Chondrocyte (in vitro differentiated cells): ENCODE measurements around the gene ATP6AP1. TPM values are rescaled to one million over a fixed set of nuclear protein-coding genes. Genes with fewer than 3 reads are reported as not detected.
"Not testable (repeated sequence)": the region's sequence is repeated elsewhere in the genome, so short reads cannot be mapped to it uniquely, and the experiment has no call there.

ENCODE experiments used
- DNase-seq: peaks from one replicate; pipeline ENCODE4 v3.0.0; 2021; ENCODE audit warnings: mixed read lengths, low spot score
- H3K27ac Mint-ChIP-seq: one replicate; pipeline ENCODE4 v1.8.0; 2021; ENCODE audit warnings: mild to moderate bottlenecking, moderate library complexity, mixed read lengths; ENCODE audit not compliant: unreplicated experiment
- H3K27me3 Mint-ChIP-seq: 2 replicates; pipeline ENCODE4 v1.8.0; 2021; ENCODE audit warnings: low read depth, mixed read lengths
- H3K36me3 Mint-ChIP-seq: 2 replicates; pipeline ENCODE4 v1.8.0; 2021; ENCODE audit warnings: low read depth, mixed read lengths
- H3K4me1 Mint-ChIP-seq: 2 replicates; pipeline ENCODE4 v1.8.0; 2021; ENCODE audit warnings: low read depth, mild to moderate bottlenecking, mixed read lengths
- H3K4me3 Mint-ChIP-seq: one replicate; pipeline ENCODE4 v1.8.0; 2021; ENCODE audit warnings: mild to moderate bottlenecking, moderate library complexity, mixed read lengths; ENCODE audit not compliant: unreplicated experiment
- H3K9me3 Mint-ChIP-seq: 2 replicates; pipeline ENCODE4 v1.8.0; 2021; ENCODE audit warnings: low read depth, mixed read lengths
- total RNA-seq: library from RNA; stranded (reverse); gene quantifications from 3 replicates; pipeline ENCODE4 v1.2.1, GENCODE V29; 2021
- TF ChIP-seq, protein P1 (sequence below): fragments of 200-600 bp; sonication (generic); IDR thresholded peaks from 2 replicates; pipeline ENCODE4 v1.5.0; 2021; ENCODE audit warnings: antibody characterized with exemption, mild to moderate bottlenecking, moderate library complexity

Gene ATP6AP1
- total RNA-seq, 1 donor from 2014 or later = 136 TPM

DNA sequence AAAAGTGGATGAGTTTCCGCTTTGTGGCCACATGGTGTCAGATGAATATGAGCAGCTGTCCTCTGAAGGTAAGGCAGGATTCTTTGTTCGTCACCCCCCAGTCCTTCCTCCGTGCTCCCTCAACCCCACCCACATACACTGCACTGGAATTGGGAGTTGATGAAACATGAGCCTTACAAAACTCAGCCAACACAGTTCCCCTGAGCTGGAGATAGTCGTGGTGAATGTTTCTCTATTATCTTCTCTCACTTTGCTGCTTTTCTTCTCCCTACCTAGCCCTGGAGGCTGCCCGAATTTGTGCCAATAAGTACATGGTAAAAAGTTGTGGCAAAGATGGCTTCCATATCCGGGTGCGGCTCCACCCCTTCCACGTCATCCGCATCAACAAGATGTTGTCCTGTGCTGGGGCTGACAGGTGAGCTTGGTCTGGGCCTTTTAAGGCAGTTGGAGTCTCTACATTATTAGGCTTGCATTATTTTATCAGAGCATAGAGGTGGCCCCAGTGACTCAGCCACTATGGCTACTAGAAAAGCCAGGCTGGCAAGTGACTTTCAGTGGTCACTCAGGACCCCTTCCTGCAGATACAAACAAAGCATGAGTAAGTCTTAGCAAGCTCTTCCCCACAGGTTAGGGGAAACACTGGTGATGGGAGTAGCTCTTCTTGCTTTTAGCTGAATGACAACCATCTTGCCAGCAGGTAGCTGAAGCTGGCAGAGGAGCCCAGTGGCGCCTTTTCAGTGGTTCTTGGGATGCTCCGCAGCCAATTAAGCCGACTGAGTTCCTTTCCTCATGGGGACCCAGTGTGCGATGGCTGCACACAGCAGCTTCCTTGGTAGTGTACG, 28.7 kb upstream of the ATP6AP1 start:
- no peak for DNase-seq
- no peaks in the 10 kb centered on the region for H3K27me3 Mint-ChIP-seq
- TF ChIP-seq, protein P1, sequence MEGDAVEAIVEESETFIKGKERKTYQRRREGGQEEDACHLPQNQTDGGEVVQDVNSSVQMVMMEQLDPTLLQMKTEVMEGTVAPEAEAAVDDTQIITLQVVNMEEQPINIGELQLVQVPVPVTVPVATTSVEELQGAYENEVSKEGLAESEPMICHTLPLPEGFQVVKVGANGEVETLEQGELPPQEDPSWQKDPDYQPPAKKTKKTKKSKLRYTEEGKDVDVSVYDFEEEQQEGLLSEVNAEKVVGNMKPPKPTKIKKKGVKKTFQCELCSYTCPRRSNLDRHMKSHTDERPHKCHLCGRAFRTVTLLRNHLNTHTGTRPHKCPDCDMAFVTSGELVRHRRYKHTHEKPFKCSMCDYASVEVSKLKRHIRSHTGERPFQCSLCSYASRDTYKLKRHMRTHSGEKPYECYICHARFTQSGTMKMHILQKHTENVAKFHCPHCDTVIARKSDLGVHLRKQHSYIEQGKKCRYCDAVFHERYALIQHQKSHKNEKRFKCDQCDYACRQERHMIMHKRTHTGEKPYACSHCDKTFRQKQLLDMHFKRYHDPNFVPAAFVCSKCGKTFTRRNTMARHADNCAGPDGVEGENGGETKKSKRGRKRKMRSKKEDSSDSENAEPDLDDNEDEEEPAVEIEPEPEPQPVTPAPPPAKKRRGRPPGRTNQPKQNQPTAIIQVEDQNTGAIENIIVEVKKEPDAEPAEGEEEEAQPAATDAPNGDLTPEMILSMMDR = no peak
- H3K9me3 Mint-ChIP-seq = no peaks in the 10 kb centered on the region
- peaks cover 11% of the 10 kb centered on the region for H3K4me1 Mint-ChIP-seq
- peak overlapping the region; percentile 99 for H3K27ac Mint-ChIP-seq
- H3K36me3 Mint-ChIP-seq = peaks cover 20% of the 10 kb centered on the region
- H3K4me3 Mint-ChIP-seq = peak overlapping the region; percentile 96

DNA sequence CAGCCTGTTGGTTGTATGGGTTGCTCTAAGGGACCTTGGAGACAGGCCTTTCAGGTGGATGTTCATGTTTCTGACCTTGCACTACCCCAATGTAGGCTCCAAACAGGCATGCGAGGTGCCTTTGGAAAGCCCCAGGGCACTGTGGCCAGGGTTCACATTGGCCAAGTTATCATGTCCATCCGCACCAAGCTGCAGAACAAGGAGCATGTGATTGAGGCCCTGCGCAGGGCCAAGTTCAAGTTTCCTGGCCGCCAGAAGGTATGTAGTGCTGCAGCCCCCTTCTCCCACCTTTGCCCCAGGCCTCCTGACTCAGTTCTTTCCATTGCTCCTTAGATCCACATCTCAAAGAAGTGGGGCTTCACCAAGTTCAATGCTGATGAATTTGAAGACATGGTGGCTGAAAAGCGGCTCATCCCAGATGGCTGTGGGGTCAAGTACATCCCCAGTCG, 28.1 kb upstream of the ATP6AP1 start:
- Mint-ChIP-seq H3K4me3 (peak overlapping the region; percentile 96), H3K27ac (peak overlapping the region; percentile 78), H3K4me1 (peaks cover 11% of the 10 kb centered on the region), H3K36me3 (peaks cover 20% of the 10 kb centered on the region)
- DNase-seq, H3K9me3 Mint-ChIP-seq, H3K27me3 Mint-ChIP-seq: not testable (repeated sequence)

GRCh38 chrX:154401045-154401799, 27.3 kb upstream of the ATP6AP1 start:
- Mint-ChIP-seq H3K36me3 (peaks cover 20% of the 10 kb centered on the region), H3K4me3 (no peak overlapping the region), H3K27me3 (no peaks in the 10 kb centered on the region), H3K27ac (peak overlapping the region; percentile 78), H3K4me1 (peaks cover 11% of the 10 kb centered on the region), H3K9me3 (no peaks in the 10 kb centered on the region)
- DNase-seq = no peak
- TF ChIP-seq, protein P1 = no peak

GRCh38 chrX:154401918-154402621, 26.4 kb upstream of the ATP6AP1 start:
- H3K4me3 Mint-ChIP-seq = no peak overlapping the region
- peak overlapping the region; percentile 77 for H3K27ac Mint-ChIP-seq
- DNase-seq = no peak

DNA sequence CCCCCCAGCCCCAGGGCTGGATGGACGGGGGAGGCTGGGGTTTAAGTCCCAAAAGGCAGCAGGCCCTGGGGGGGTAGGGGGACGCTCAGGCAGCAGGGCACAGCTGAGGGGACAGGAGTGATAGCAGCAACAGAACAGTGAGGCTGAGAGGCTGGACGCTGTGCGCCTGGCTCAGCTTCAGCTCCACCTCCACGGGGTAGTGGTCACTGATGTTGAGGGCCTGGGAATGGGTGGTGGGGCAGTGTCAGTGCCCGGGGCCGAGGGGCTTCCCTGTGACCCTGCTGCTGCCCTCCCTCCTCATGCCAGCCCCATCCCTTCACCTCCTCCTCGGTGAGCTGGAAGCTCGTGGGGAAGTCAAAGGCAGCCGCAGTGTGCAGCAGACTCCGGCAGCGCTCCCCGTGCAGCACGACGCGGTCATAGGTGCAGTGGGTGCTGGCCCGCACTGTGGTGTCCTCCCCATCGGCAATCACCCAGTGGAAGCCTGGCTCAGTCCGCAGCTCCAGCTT, 25.8 kb upstream of the ATP6AP1 start:
- H3K4me1 Mint-ChIP-seq = peaks cover 8% of the 10 kb centered on the region
- H3K9me3 Mint-ChIP-seq = no peaks in the 10 kb centered on the region
- DNase-seq = no peak
- peaks cover 20% of the 10 kb centered on the region for H3K36me3 Mint-ChIP-seq
- H3K27ac Mint-ChIP-seq = peak overlapping the region; percentile 77
- H3K27me3 Mint-ChIP-seq = no peaks in the 10 kb centered on the region
- TF ChIP-seq, protein P1 = no peak
- H3K4me3 Mint-ChIP-seq = no peak overlapping the region

More at GRCh38 chrX:154401918-154402621, 26.4 kb upstream of the ATP6AP1 start:
- no peaks in the 10 kb centered on the region for H3K27me3 Mint-ChIP-seq
- TF ChIP-seq, protein P1 = no peak
- H3K4me1 Mint-ChIP-seq = peaks cover 9% of the 10 kb centered on the region
- H3K9me3 Mint-ChIP-seq = no peaks in the 10 kb centered on the region
- peaks cover 20% of the 10 kb centered on the region for H3K36me3 Mint-ChIP-seq
